HG02852 (cell line): Measurements from ENCODE around the gene SIGLEC12.
"Not testable (repeated sequence)": the region's sequence is repeated elsewhere in the genome, so short reads cannot be mapped to it uniquely, and the experiment has no call there.

Experiments used
- ATAC-seq: cut with Tn5 transposase; IDR thresholded peaks from one replicate; pipeline ENCODE4 v1.9.1; 2021; ENCODE audit warnings: mild to moderate bottlenecking, moderate library complexity; ENCODE audit not compliant: unreplicated experiment

SIGLEC12 gene

GRCh38 chr19:51460164-51460992 is 41.2 kb downstream of the SIGLEC12 start:
- ATAC-seq = no peak

- ATAC-seq = no peak
Observed at GRCh38 chr19:51458899-51459505, 42.6 kb downstream of the SIGLEC12 start.

- ATAC-seq = no peak
Observed at GRCh38 chr19:51458051-51458645, 43.5 kb downstream of the SIGLEC12 start, which contains the start of gene SIGLEC8. Gene SIGLEC8 (minus strand): TSS chr19:51458454. CDS start chr19:51458387, 67 bp downstream.

GRCh38 chr19:51457351-51458013 is 44.1 kb downstream of the SIGLEC12 start:
- no peak for ATAC-seq

- no peak for ATAC-seq
Observed at GRCh38 chr19:51456541-51457290, 44.9 kb downstream of the SIGLEC12 start.

GRCh38 chr19:51450730-51451307 is 50.8 kb downstream of the SIGLEC12 start:
- no peak for ATAC-seq

- ATAC-seq = no peak
Observed at GRCh38 chr19:51448411-51449016, 53.1 kb downstream of the SIGLEC12 start.

GRCh38 chr19:51448011-51448410 is 53.6 kb downstream of the SIGLEC12 start:
- ATAC-seq = no peak

GRCh38 chr19:51447510-51447909 is 54.1 kb downstream of the SIGLEC12 start:
- ATAC-seq = not testable (repeated sequence)

- peak; percentile 82 for ATAC-seq
Observed at GRCh38 chr19:51441410-51442390, 59.9 kb downstream of the SIGLEC12 start.
